H1 (cell line): ENCODE data around the gene WNT9A. TPM values are rescaled to one million over a fixed set of nuclear protein-coding genes. Genes with fewer than 3 reads are reported as not detected.

ENCODE experiments used
- CTCF ChIA-PET: fragments of 300-600 bp; sonication (Branson Sonifier 250); formaldehyde crosslinking; loops from one replicate; lab custom pipeline; 2021; ENCODE audit not compliant: partially characterized antibody; lab: Charles Lee
- POLR2A ChIA-PET: fragments of 300-600 bp; sonication (Branson Sonifier 250); formaldehyde crosslinking; loops from one replicate; lab custom pipeline; 2021; ENCODE audit warnings: inconsistent platforms; ENCODE audit not compliant: partially characterized antibody; lab: Charles Lee
- DNase-seq, 2 experiments: peaks; one replicate each; pipeline versions ENCODE4 v3.0.0 to v3.0.0-alpha.2; 2010 to 2022; ENCODE audit warnings: low spot score in 2 of 2, low read depth in 1 of 2, mixed read lengths in 1 of 2
- FAIRE-seq: peaks from 2 replicates; lab custom pipeline; 2011; peaks lifted over from hg19 to GRCh38; lab: Jason Lieb, UNC
- H2AFZ ChIP-seq: 2 replicates; pipeline ENCODE4 v1.8.1; 2012; ENCODE audit warnings: low read length, inconsistent platforms
- H2AK5ac ChIP-seq: 2 replicates; pipeline ENCODE4 v1.6.1; 2013; ENCODE audit warnings: low read depth, low read length
- H2BK120ac ChIP-seq: replicated peaks from 2 replicates; pipeline ENCODE3; 2013; ENCODE audit warnings: low read depth, low read length, inconsistent platforms
- H2BK12ac ChIP-seq: 2 replicates; pipeline ENCODE4 v1.6.1; 2013; ENCODE audit warnings: low read depth, low read length
- H2BK15ac ChIP-seq: 2 replicates; pipeline ENCODE4 v1.6.1; 2013; ENCODE audit warnings: low read length
- H2BK20ac ChIP-seq: 2 replicates; pipeline ENCODE4 v1.6.1; 2013; ENCODE audit warnings: low read length
- H2BK5ac ChIP-seq: 2 replicates; pipeline ENCODE4 v1.6.1; 2013; ENCODE audit warnings: low read depth, low read length
- H3K14ac ChIP-seq: 2 replicates; pipeline ENCODE4 v1.6.1; 2013; ENCODE audit warnings: inconsistent platforms; ENCODE audit not compliant: insufficient read length
- H3K18ac ChIP-seq: 2 replicates; pipeline ENCODE4 v1.6.1; 2013; ENCODE audit warnings: low read length; ENCODE audit errors: extremely low read depth
- H3K23ac ChIP-seq: 2 replicates; pipeline ENCODE4 v1.6.1; 2013; ENCODE audit warnings: inconsistent platforms; ENCODE audit not compliant: insufficient read length
- H3K23me2 ChIP-seq: 2 replicates; pipeline ENCODE4 v1.6.1; 2013; ENCODE audit warnings: low read depth, low read length
- H3K27ac ChIP-seq: 2 replicates; pipeline ENCODE4 v1.6.1; 2011; ENCODE audit warnings: low read depth, low read length, inconsistent platforms
- H3K27me3 ChIP-seq, 4 experiments: replicated peaks in 1 of 4; 1 replicate in 1 of 4; 2 replicates in 3 of 4; pipeline versions ENCODE4 v1.6.1 to v1.8.1; 2011 to 2013; ENCODE audit warnings: low read length in 3 of 4, mild to moderate bottlenecking in 3 of 4, inconsistent platforms in 2 of 4, mixed read lengths in 2 of 4, moderate library complexity in 1 of 4; ENCODE audit not compliant: control insufficient read depth in 3 of 4, insufficient read depth in 3 of 4; ENCODE audit errors: extremely low read depth in 1 of 4
- H3K36me3 ChIP-seq, 4 experiments: 2 replicates each; pipeline versions ENCODE4 v1.6.1 to v1.8.1; 2011 to 2013; ENCODE audit warnings: mild to moderate bottlenecking in 4 of 4, low read length in 3 of 4, moderate library complexity in 2 of 4, control low read depth in 1 of 4, inconsistent platforms in 1 of 4; ENCODE audit not compliant: insufficient read depth in 4 of 4, control insufficient read depth in 2 of 4
- H3K4ac ChIP-seq: replicated peaks from 2 replicates; pipeline ENCODE3; 2013; ENCODE audit warnings: low read length, low read depth, mixed read lengths, inconsistent platforms; ENCODE audit not compliant: insufficient read length
- H3K4me1 ChIP-seq, 4 experiments: replicated peaks in 1 of 4; 1 replicate in 1 of 4; 2 replicates in 3 of 4; pipeline versions ENCODE4 v1.6.1 to v1.8.1; 2011 to 2013; ENCODE audit warnings: low read length in 3 of 4, inconsistent platforms in 2 of 4, mixed read lengths in 1 of 4; ENCODE audit not compliant: insufficient read depth in 4 of 4, control insufficient read depth in 3 of 4
- H3K4me2 ChIP-seq, 2 experiments: 2 replicates each; pipeline versions ENCODE4 v1.6.1 to v1.8.1; 2011 to 2013; ENCODE audit warnings: low read depth in 2 of 2, low read length in 2 of 2, control low read depth in 1 of 2, inconsistent platforms in 1 of 2, mild to moderate bottlenecking in 1 of 2; ENCODE audit not compliant: insufficient read depth in 1 of 2
- H3K4me3 ChIP-seq, 4 experiments: fragments of 200-600, 300-600 bp in 1 of 4; sonication (generic), shearing (Covaris generic), sonication (Bioruptor Twin) in 1 of 4; 2 replicates each; pipeline versions ENCODE4 v1.5.1 to v1.8.1; 2011 to 2016; ENCODE audit warnings: low read length in 4 of 4, low read depth in 3 of 4, control low read depth in 2 of 4, inconsistent platforms in 2 of 4, mild to moderate bottlenecking in 2 of 4, mixed read lengths in 1 of 4, moderate library complexity in 1 of 4; ENCODE audit not compliant: insufficient read depth in 2 of 4; ENCODE audit errors: extremely low read depth in 1 of 4
- H3K56ac ChIP-seq: replicated peaks from 2 replicates; pipeline ENCODE3; 2013; ENCODE audit warnings: low read depth, mild to moderate bottlenecking, mixed read lengths, low read length, inconsistent platforms; ENCODE audit not compliant: insufficient read length
- H3K79me1 ChIP-seq: 2 replicates; pipeline ENCODE4 v1.6.1; 2013; ENCODE audit warnings: low read depth, low read length, control low read depth
- H3K79me2 ChIP-seq, 2 experiments: 2 replicates each; pipeline versions ENCODE4 v1.6.1 to v1.8.1; 2012 to 2013; ENCODE audit warnings: low read length in 2 of 2, mild to moderate bottlenecking in 2 of 2, inconsistent platforms in 1 of 2; ENCODE audit not compliant: insufficient read depth in 2 of 2, control insufficient read depth in 1 of 2
- H3K9ac ChIP-seq, 4 experiments: replicated peaks in 1 of 4; 1 replicate in 1 of 4; 2 replicates in 3 of 4; pipeline versions ENCODE4 v1.6.1 to v1.8.1; 2011 to 2013; ENCODE audit warnings: low read depth in 3 of 4, low read length in 3 of 4, control low read depth in 2 of 4, mild to moderate bottlenecking in 2 of 4, moderate library complexity in 2 of 4, inconsistent platforms in 1 of 4; ENCODE audit errors: extremely low read depth in 1 of 4
- H3K9me3 ChIP-seq, 2 experiments: 2 replicates each; pipeline versions ENCODE4 v1.6.1 to v1.8.1; 2012 to 2013; ENCODE audit warnings: mild to moderate bottlenecking in 2 of 2, moderate library complexity in 2 of 2, control low read depth in 1 of 2, inconsistent platforms in 1 of 2, low read depth in 1 of 2, low read length in 1 of 2, mixed read lengths in 1 of 2; ENCODE audit not compliant: insufficient read depth in 2 of 2
- H4K20me1 ChIP-seq, 2 experiments: replicated peaks in 1 of 2; 2 replicates each; pipeline versions ENCODE3 to v1.8.1; 2011 to 2013; ENCODE audit warnings: inconsistent platforms in 2 of 2, low read length in 2 of 2, mild to moderate bottlenecking in 1 of 2; ENCODE audit not compliant: insufficient read depth in 2 of 2, control insufficient read depth in 1 of 2
- H4K5ac ChIP-seq: 2 replicates; pipeline ENCODE4 v1.6.1; 2013; ENCODE audit warnings: low read length, low read depth, mixed read lengths, inconsistent platforms; ENCODE audit not compliant: insufficient read length
- H4K8ac ChIP-seq: 2 replicates; pipeline ENCODE4 v1.8.0; 2013; ENCODE audit warnings: mild to moderate bottlenecking, moderate library complexity, low read length, inconsistent platforms; ENCODE audit not compliant: insufficient read depth; ENCODE audit errors: extremely low read depth
- H4K91ac ChIP-seq: replicated peaks from 2 replicates; pipeline ENCODE3; 2013; ENCODE audit warnings: low read length, mixed read lengths, inconsistent platforms; ENCODE audit not compliant: insufficient read length
- BACH1 ChIP-seq: IDR thresholded peaks from 2 replicates; pipeline ENCODE4 v1.6.1; 2012; ENCODE audit warnings: low read length, improper control_type of control experiment
- CBX5 ChIP-seq: fragments of 300-800, 300-1000 bp; sonication (generic); IDR thresholded peaks from 2 replicates; pipeline ENCODE4 v1.7.1; 2016; ENCODE audit warnings: antibody characterized with exemption, low read length, low read depth
- CBX8 ChIP-seq: fragments of 300-800, 300-1000 bp; sonication (generic); IDR thresholded peaks from 2 replicates; pipeline ENCODE4 v1.7.1; 2016; ENCODE audit warnings: low read depth, low read length, borderline replicate concordance
- CHD1 ChIP-seq: IDR thresholded peaks from 2 replicates; pipeline ENCODE4 v1.6.1; 2012; ENCODE audit warnings: low read depth, low read length, improper control_type of control experiment
- CHD2 ChIP-seq: IDR thresholded peaks from 2 replicates; pipeline ENCODE4 v1.6.1; 2012; ENCODE audit warnings: low read length, improper control_type of control experiment
- FOSL1 ChIP-seq: IDR thresholded peaks from 2 replicates; pipeline ENCODE4 v1.6.1; 2011; ENCODE audit warnings: mild to moderate bottlenecking, low read depth, low read length, moderate library complexity; ENCODE audit not compliant: insufficient read depth
- GTF2F1 ChIP-seq: IDR thresholded peaks from 2 replicates; pipeline ENCODE4 v1.6.1; 2012; ENCODE audit warnings: low read depth, low read length, improper control_type of control experiment, borderline replicate concordance
- KDM4A ChIP-seq: IDR thresholded peaks from one replicate; pipeline ENCODE4 v1.7.1; 2012; ENCODE audit warnings: low read depth, mild to moderate bottlenecking, moderate library complexity, low read length, inconsistent platforms; ENCODE audit not compliant: severe bottlenecking
- NRF1 ChIP-seq: IDR thresholded peaks from 2 replicates; pipeline ENCODE4 v1.6.1; 2011; ENCODE audit warnings: mild to moderate bottlenecking, low read depth, low read length, improper control_type of control experiment
- YY1 ChIP-seq: IDR thresholded peaks from 2 replicates; pipeline ENCODE4 v1.6.1; 2011; ENCODE audit warnings: low read depth, mild to moderate bottlenecking, low read length
- WGBS, 2 experiments: shearing (Covaris generic) in 1 of 2; methylation state at CpG; one replicate each; pipeline versions ENCODE4 v1.1.6 to v1.1.7; 2013 to 2015; ENCODE audit warnings: low lambda C conversion rate in 2 of 2, mixed read lengths in 2 of 2, inconsistent platforms in 1 of 2, low coverage in 1 of 2, missing lambda C conversion rate in 1 of 2; ENCODE audit not compliant: insufficient replicate concordance in 2 of 2, insufficient coverage in 1 of 2, insufficient read length in 1 of 2; ENCODE audit errors: extremely low coverage in 1 of 2, missing lambda C conversion rate in 1 of 2; 5-methylcytosine and 5-hydroxymethylcytosine counted together
- polyA plus RNA-seq, 7 experiments: library from polyadenylated mRNA; depleted of rRNA in 3 of 7; stranded (reverse) in 5 of 7; unstranded in 2 of 7; fragments of >200 nt in 5 of 7; fragments of 200-250 nt in 2 of 7; gene quantifications; 1 replicate in 5 of 7; 2 replicates in 1 of 7; 4 replicates in 1 of 7; pipeline versions ENCODE4 v1.2.1 to v1.2.3, GENCODE V29; 2011 to 2013; ENCODE audit warnings: missing spikeins in 2 of 7, mixed read lengths in 2 of 7
- total RNA-seq: library from RNA; stranded (reverse); fragmentation: NEBNext Ultra II Directional; extraction: Animal tissue kit (Norgen Biotek cat#: 25700); gene quantifications from 2 replicates; pipeline ENCODE4 v1.2.1, GENCODE V29; 2021

Gene WNT9A
- total and polyA plus RNA-seq, 2 of the 8 experiments (the other 6 are each of a cell fraction or from before 2014, with no cell fraction given): 1.1 to 1.5 TPM

DNA sequence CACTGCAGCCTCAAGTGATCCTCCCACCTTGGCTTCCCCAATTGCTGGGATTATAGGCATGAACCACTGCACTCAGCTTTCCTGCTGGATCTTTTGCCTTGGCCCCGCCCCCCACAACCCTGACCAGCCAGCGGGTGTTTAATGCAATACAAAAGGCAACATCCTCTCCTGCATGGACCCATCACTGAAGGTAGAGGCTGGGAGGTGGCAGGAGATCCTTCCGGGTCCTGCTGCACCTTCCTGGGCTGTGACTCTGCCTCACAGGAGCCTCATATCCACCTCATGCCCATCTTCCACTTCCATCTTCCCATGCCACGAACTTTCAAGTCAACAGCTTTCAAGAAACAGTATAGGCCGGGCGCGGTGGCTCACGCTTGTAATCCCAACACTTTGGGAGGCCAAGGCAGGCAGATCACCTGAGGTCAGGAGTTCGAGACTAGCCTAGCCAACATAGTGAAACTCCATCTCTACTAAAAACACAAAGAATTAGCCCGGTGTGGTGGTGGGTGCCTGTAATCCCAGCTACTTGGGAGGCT is 11.7 kb upstream of the WNT9A start:
- Histone ChIP-seq H3K14ac (no peak overlapping the region), H4K20me1 (no peaks in the 10 kb centered on the region), H3K9ac (no peak overlapping the region), H3K56ac (no peak overlapping the region), H2BK20ac (no peak overlapping the region), H3K4ac (no peak overlapping the region), H2AFZ (no peak overlapping the region), H2BK5ac (no peak overlapping the region), H2AK5ac (no peak overlapping the region), H4K5ac (no peak overlapping the region), H2BK15ac (no peak overlapping the region), H3K79me1 (no peaks in the 10 kb centered on the region), H3K36me3 (no peaks in the 10 kb centered on the region), H3K23me2 (no peaks in the 10 kb centered on the region), H2BK12ac (no peak overlapping the region), H3K4me3 (no peak overlapping the region), H3K18ac (no peak overlapping the region), H4K8ac (no peak overlapping the region), H2BK120ac (no peak overlapping the region), H3K4me2 (no peak overlapping the region), H3K23ac (no peak overlapping the region), H3K27ac (no peak overlapping the region), H3K79me2 (no peaks in the 10 kb centered on the region), H3K4me1 (peaks cover 0 to 3% (median 0%) of the 10 kb centered on the region in 4 experiments; a peak in 1 of 7 replicates), H3K9me3 (peaks cover 0 to 6% of the 10 kb centered on the region in 2 experiments; a peak in 1 of 4 replicates), H4K91ac (no peak overlapping the region), H3K27me3 (no peaks in the 10 kb centered on the region)
- no peak for DNase-seq
- WGBS, 2 experiments: 86% methylated on average over 10 of the region's 10 CpGs; no CpG with 5 or more reads in 1 of the 2 experiments
- ChIA-PET POLR2A (no interaction called here), CTCF (interaction anchor here (0.9 to 3.0 kb wide), 5 partner anchors 9 to 436 kb away, joined by 3 to 10 read pairs (median 4); no protein-coding TSS in a partner anchor)
- no peak for FAIRE-seq
- no peak for TF ChIP-seq CHD1
- TF ChIP-seq NRF1: no peak
- TF ChIP-seq YY1: no peak
- no peak for TF ChIP-seq CBX8
- no peak for TF ChIP-seq CBX5
- TF ChIP-seq BACH1: no peak
- TF ChIP-seq FOSL1: no peak
- no peak for TF ChIP-seq GTF2F1
- TF ChIP-seq CHD2: no peak
- TF ChIP-seq KDM4A: no peak
